ENCODE measurements around the gene ANGPTL7.

DNA sequence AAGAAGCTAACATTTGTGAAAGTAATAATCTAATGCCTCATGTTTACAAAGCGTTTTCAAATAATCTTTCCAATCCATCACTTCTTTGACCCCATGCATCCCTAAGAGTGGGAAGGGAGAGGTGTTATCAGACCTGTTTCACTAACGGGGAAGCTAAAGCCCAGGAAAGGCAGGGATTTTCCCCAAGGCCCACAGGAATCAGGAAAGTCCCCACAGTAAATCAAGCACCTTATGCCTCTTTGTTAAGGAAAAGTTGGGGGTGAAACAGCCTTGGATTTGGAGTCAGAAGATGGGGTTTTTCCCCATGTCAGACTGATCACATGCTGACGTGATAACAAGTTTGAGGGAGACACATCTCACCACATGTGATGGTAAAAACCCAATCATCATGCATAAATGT lies 20.0 kb upstream of the ANGPTL7 start:
- TF ChIP-seq, protein P1, sequence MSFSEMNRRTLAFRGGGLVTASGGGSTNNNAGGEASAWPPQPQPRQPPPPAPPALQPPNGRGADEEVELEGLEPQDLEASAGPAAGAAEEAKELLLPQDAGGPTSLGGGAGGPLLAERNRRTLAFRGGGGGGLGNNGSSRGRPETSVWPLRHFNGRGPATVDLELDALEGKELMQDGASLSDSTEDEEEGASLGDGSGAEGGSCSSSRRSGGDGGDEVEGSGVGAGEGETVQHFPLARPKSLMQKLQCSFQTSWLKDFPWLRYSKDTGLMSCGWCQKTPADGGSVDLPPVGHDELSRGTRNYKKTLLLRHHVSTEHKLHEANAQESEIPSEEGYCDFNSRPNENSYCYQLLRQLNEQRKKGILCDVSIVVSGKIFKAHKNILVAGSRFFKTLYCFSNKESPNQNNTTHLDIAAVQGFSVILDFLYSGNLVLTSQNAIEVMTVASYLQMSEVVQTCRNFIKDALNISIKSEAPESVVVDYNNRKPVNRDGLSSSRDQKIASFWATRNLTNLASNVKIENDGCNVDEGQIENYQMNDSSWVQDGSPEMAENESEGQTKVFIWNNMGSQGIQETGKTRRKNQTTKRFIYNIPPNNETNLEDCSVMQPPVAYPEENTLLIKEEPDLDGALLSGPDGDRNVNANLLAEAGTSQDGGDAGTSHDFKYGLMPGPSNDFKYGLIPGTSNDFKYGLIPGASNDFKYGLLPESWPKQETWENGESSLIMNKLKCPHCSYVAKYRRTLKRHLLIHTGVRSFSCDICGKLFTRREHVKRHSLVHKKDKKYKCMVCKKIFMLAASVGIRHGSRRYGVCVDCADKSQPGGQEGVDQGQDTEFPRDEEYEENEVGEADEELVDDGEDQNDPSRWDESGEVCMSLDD (tag by site-specific recombination; IDR thresholded peaks at IDR 0.05), result no peak
- TF ChIP-seq, protein P2, sequence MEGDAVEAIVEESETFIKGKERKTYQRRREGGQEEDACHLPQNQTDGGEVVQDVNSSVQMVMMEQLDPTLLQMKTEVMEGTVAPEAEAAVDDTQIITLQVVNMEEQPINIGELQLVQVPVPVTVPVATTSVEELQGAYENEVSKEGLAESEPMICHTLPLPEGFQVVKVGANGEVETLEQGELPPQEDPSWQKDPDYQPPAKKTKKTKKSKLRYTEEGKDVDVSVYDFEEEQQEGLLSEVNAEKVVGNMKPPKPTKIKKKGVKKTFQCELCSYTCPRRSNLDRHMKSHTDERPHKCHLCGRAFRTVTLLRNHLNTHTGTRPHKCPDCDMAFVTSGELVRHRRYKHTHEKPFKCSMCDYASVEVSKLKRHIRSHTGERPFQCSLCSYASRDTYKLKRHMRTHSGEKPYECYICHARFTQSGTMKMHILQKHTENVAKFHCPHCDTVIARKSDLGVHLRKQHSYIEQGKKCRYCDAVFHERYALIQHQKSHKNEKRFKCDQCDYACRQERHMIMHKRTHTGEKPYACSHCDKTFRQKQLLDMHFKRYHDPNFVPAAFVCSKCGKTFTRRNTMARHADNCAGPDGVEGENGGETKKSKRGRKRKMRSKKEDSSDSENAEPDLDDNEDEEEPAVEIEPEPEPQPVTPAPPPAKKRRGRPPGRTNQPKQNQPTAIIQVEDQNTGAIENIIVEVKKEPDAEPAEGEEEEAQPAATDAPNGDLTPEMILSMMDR (tag by site-specific recombination; IDR thresholded peaks at IDR 0.05), result no peak
- TF ChIP-seq, protein P3, sequence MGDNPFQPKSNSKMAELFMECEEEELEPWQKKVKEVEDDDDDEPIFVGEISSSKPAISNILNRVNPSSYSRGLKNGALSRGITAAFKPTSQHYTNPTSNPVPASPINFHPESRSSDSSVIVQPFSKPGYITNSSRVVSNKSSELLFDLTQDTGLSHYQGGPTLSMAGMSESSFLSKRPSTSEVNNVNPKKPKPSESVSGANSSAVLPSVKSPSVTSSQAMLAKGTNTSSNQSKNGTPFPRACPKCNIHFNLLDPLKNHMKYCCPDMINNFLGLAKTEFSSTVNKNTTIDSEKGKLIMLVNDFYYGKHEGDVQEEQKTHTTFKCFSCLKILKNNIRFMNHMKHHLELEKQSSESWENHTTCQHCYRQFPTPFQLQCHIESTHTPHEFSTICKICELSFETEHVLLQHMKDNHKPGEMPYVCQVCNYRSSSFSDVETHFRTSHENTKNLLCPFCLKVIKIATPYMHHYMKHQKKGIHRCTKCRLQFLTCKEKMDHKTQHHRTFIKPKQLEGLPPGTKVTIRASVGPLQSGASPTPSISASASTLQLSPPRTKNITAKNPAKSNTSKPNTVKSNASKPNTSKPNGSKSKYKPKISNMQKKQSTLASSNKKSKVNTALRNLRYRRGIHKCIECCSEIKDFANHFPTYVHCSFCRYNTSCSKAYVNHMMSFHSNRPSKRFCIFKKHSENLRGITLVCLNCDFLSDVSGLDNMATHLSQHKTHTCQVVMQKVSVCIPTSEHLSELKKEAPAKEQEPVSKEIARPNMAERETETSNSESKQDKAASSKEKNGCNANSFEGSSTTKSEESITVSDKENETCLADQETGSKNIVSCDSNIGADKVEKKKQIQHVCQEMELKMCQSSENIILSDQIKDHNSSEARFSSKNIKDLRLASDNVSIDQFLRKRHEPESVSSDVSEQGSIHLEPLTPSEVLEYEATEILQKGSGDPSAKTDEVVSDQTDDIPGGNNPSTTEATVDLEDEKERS (tag by site-specific recombination; IDR thresholded peaks at IDR 0.05), result no peak
- TF ChIP-seq ZSCAN30 (tag by site-specific recombination; IDR thresholded peaks at IDR 0.05), result no peak
- no peak for TF ChIP-seq ZNF670 (tag by site-specific recombination; IDR thresholded peaks at IDR 0.05; ENCODE audit: low read depth)
- TF ChIP-seq, protein P4, sequence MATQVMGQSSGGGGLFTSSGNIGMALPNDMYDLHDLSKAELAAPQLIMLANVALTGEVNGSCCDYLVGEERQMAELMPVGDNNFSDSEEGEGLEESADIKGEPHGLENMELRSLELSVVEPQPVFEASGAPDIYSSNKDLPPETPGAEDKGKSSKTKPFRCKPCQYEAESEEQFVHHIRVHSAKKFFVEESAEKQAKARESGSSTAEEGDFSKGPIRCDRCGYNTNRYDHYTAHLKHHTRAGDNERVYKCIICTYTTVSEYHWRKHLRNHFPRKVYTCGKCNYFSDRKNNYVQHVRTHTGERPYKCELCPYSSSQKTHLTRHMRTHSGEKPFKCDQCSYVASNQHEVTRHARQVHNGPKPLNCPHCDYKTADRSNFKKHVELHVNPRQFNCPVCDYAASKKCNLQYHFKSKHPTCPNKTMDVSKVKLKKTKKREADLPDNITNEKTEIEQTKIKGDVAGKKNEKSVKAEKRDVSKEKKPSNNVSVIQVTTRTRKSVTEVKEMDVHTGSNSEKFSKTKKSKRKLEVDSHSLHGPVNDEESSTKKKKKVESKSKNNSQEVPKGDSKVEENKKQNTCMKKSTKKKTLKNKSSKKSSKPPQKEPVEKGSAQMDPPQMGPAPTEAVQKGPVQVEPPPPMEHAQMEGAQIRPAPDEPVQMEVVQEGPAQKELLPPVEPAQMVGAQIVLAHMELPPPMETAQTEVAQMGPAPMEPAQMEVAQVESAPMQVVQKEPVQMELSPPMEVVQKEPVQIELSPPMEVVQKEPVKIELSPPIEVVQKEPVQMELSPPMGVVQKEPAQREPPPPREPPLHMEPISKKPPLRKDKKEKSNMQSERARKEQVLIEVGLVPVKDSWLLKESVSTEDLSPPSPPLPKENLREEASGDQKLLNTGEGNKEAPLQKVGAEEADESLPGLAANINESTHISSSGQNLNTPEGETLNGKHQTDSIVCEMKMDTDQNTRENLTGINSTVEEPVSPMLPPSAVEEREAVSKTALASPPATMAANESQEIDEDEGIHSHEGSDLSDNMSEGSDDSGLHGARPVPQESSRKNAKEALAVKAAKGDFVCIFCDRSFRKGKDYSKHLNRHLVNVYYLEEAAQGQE (tag by site-specific recombination; IDR thresholded peaks at IDR 0.05), result no peak
- TF ChIP-seq KLF10 (tag by site-specific recombination; IDR thresholded peaks at IDR 0.05), result no peak
- TF ChIP-seq, protein P5, sequence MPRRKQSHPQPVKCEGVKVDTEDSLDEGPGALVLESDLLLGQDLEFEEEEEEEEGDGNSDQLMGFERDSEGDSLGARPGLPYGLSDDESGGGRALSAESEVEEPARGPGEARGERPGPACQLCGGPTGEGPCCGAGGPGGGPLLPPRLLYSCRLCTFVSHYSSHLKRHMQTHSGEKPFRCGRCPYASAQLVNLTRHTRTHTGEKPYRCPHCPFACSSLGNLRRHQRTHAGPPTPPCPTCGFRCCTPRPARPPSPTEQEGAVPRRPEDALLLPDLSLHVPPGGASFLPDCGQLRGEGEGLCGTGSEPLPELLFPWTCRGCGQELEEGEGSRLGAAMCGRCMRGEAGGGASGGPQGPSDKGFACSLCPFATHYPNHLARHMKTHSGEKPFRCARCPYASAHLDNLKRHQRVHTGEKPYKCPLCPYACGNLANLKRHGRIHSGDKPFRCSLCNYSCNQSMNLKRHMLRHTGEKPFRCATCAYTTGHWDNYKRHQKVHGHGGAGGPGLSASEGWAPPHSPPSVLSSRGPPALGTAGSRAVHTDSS (tag by site-specific recombination; IDR thresholded peaks at IDR 0.05), result no peak
- no peak for TF ChIP-seq SP3 (tag by site-specific recombination; IDR thresholded peaks at IDR 0.05)
- no peak for TF ChIP-seq ZFP41 (tag by site-specific recombination; IDR thresholded peaks at IDR 0.05; ENCODE audit: borderline replicate concordance)
- TF ChIP-seq ZNF211 (tag by site-specific recombination; IDR thresholded peaks at IDR 0.05; ENCODE audit: low read depth), result no peak
- TF ChIP-seq TRIM28 (IDR thresholded peaks at IDR 0.05; ENCODE audit: borderline replicate concordance, low read length), result no peak
- TF ChIP-seq ZNF76 (tag by site-specific recombination; IDR thresholded peaks at IDR 0.05; ENCODE audit: borderline replicate concordance, low read depth), result no peak

Measured in HEK293 (cell line).